HEK293T (cell line): ENCODE measurements around the gene TSPAN10.

ENCODE experiments used
- ARNT ChIP-seq: fragments of 450-650 bp; IDR thresholded peaks from 2 replicates; pipeline ENCODE4 v1.6.1; 2017; ENCODE audit warnings: mild to moderate bottlenecking
- BHLHE40 ChIP-seq: fragments of 450-650 bp; IDR thresholded peaks from 2 replicates; pipeline ENCODE4 v1.6.1; 2016; ENCODE audit warnings: mild to moderate bottlenecking, moderate library complexity, borderline replicate concordance
- ELF4 ChIP-seq: fragments of 450-650 bp; IDR thresholded peaks from 2 replicates; pipeline ENCODE4 v1.6.1; 2017; ENCODE audit warnings: antibody characterized with exemption
- FOXA1 ChIP-seq: fragments of 450-650 bp; IDR thresholded peaks from 2 replicates; pipeline ENCODE4 v1.6.1; 2016; ENCODE audit warnings: mild to moderate bottlenecking
- FOXK2 ChIP-seq: fragments of 450-650 bp; IDR thresholded peaks from 2 replicates; pipeline ENCODE4 v1.6.1; 2016; ENCODE audit warnings: mild to moderate bottlenecking
- FOXM1 ChIP-seq: fragments of 450-650 bp; IDR thresholded peaks from 2 replicates; pipeline ENCODE4 v1.6.1; 2017; ENCODE audit warnings: mild to moderate bottlenecking, borderline replicate concordance
- HDGF ChIP-seq: fragments of 450-650 bp; IDR thresholded peaks from 2 replicates; pipeline ENCODE4 v1.6.1; 2017; ENCODE audit warnings: antibody characterized with exemption, borderline replicate concordance
- L3MBTL2 ChIP-seq: fragments of 450-650 bp; conservative IDR thresholded peaks from 2 replicates; pipeline ENCODE4 v1.6.1; 2016; ENCODE audit warnings: mild to moderate bottlenecking
- LEF1 ChIP-seq: fragments of 450-650 bp; IDR thresholded peaks from 2 replicates; pipeline ENCODE4 v1.6.1; 2017; ENCODE audit warnings: mild to moderate bottlenecking, borderline replicate concordance
- NFRKB ChIP-seq: fragments of 450-650 bp; IDR thresholded peaks from 2 replicates; pipeline ENCODE4 v1.6.1; 2016; ENCODE audit warnings: mild to moderate bottlenecking, moderate library complexity
- SP1 ChIP-seq: fragments of 450-650 bp; IDR thresholded peaks from 2 replicates; pipeline ENCODE4 v1.6.1; 2017
- SUZ12 ChIP-seq: fragments of 450-650 bp; IDR thresholded peaks from 2 replicates; pipeline ENCODE4 v1.6.1; 2016; ENCODE audit warnings: mild to moderate bottlenecking
- TARDBP ChIP-seq: fragments of 450-650 bp; IDR thresholded peaks from 2 replicates; pipeline ENCODE4 v1.6.1; 2016

- no peak for TF ChIP-seq SP1
- no peak for TF ChIP-seq SUZ12
- TF ChIP-seq TARDBP = no peak
- TF ChIP-seq FOXA1 = no peak
- no peak for TF ChIP-seq FOXK2
- no peak for TF ChIP-seq BHLHE40
- TF ChIP-seq L3MBTL2 = no peak
- no peak for TF ChIP-seq ELF4
- no peak for TF ChIP-seq ARNT
- TF ChIP-seq FOXM1 = no peak
- TF ChIP-seq LEF1 = no peak
- TF ChIP-seq HDGF = no peak
- TF ChIP-seq NFRKB = no peak
Observed at GRCh38 chr17:81609541-81610311, 27.3 kb upstream of the TSPAN10 start.
